GM18526 (cell line): ENCODE data around the gene PAFAH1B1.

Source experiments
- POLR2A ChIP-seq: IDR thresholded peaks from 3 replicates; pipeline ENCODE4 v1.6.1; 2011; ENCODE audit not compliant: insufficient read length; ENCODE audit errors: extremely low read depth

Gene PAFAH1B1

DNA sequence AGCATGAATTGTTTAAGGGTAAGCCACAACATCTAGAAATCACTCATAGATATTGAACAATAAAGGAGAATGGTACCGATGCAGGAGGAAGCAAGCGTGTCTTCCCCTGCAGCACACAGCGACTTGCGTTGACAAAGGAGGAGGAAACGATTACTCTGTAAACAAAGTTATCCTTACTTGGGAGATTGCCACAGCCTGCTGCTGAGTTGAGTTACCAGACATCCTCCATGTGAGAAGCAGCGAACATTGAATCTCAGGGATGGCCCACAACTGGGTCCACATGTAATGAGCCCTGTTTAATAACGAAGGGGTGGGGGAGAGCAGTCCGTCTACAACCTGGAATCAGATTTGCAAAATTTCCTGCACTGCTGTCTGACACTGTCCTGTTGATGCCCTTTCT lies 90.5 kb downstream of the PAFAH1B1 start:
- TF ChIP-seq POLR2A: no peak

DNA sequence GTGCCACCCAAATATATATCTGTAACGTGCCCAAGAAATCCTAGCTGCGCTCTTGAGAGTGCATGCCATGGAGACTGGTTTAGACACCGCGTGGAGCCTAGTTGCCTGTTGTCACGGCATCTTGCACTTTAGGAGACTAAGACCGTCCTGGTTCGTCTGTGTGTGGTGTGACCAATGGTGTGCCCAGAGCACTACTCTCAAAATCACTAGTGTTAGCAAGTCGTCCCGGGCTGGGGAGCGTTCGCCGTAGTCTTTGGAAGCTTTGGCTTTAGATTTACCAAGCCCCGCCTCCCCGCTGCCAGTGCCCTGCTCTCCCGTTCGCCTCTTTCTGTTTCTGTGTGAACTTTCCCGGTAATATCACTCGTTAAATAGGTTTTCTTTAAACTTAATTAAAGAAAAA lies 91.1 kb downstream of the PAFAH1B1 start:
- TF ChIP-seq POLR2A: no peak

DNA sequence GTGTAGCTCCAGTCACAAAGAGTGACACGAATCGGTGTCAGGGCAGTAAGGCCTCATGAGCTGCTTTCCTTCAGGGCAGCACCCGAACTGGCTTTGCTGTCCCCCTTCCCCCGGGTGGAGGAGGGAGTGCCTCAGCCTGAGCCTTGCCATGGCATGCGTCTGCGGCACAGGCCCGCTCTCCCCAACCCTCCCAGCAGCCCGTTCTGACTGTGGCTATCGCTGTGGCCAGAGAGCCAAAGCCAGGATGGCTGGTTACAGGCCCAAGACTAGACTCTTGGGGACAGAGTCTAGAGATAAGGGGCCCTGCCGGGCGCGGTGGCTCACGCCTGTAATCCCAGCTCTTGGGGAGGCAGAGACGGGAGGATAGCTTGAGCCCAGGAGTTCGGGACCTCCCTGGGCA lies 92.2 kb downstream of the PAFAH1B1 start:
- no peak for TF ChIP-seq POLR2A

DNA sequence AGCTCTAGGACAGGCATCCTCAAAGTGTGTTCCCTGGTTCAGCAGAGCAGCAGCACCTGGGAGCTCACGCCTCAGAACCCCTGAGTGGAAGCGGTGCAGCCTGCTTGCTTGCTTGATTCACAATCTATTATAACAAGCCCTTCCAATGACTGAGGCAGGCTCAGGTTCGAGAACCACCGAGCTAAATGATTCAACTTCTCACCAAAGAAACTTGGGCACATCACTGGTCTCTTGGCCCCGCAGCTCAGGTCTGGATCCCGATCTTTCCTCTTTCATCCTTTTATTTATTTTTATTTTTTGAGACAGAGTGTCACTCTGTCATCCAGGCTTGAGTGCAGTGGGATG lies 93.6 kb downstream of the PAFAH1B1 start:
- TF ChIP-seq POLR2A: no peak

DNA sequence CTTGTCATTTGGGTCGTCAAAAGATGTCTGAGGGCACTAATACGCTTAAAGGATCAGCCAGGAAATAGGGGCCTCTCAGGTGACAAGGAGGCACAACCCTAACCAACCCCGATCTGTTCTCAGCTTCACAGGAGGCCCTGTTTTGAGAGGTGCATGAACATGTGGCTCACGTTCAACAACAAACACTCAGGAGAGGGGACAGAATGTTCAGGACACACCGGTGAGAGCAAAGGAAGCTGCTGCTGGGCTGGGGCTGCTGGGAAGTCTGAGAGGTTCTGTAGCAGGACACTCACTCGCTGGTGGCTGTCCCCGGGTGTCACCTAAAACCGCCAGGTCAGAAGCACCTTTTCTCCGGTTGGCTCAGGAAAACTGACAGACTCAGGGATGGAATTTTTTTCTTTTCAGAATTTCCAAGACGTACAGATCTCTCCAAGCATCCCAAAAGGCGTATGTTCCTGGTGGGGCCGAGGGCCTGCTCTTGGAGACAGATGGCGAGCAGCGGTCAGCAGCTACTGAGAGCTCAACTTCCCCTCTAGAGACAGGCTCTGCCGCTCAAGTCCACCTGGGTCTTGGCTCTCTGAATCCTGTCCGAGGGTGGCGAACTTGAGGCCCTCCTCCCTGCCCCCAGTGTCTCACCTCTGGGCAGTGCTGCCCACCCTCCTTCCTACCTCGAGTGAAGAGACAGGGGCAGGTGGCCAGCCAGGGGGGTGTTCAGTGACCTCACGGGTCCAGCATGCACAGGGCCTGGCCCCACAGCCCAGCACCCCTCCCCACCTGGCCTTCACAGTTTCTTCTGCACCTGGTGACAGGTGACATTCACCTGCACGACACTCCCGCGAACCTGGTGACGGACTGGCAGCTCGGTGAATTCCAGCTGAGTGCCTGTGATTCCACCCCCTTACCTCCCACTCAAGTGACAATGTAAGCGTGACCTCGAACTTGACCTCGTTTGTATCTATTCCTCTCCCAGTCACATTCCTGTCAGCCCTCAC lies 95.2 kb downstream of the PAFAH1B1 start:
- peak; percentile 16 for TF ChIP-seq POLR2A

DNA sequence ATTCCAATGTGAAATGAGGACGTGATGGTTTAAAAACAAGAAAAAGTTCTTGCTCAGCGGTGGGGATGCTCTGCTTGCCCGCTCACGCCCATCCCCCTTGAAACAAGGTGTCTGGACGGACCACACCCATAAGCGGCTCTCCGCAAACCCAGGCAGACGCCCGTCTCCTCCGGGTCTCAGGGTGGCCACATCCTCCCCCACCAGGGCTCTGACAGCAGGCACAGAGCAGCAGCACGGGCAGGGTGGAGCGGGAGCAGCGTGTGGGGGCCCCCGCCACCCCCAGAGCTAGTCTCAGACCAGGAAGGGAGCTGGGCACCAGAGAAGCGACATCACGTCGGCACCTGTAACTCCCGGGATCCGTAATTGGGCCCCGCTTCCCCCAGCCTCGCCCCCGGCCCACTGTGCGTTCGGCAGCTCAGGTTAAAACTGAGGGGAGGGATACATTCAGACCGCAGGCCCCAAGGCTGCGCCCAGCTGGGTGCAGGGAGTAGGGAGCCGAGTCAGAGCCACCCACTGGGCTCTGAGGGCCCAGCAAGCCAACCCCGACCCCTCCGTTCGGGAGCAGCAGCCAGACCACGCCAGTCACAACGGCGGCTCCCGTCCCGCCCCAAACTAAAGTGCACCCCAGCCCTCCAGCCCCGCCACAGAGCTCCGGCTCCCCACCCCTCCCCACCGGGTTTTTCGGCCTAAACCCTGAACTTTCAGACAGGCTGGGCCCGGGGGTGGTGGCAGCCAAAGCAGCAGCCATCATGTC lies 96.1 kb downstream of the PAFAH1B1 start:
- TF ChIP-seq POLR2A: no peak

DNA sequence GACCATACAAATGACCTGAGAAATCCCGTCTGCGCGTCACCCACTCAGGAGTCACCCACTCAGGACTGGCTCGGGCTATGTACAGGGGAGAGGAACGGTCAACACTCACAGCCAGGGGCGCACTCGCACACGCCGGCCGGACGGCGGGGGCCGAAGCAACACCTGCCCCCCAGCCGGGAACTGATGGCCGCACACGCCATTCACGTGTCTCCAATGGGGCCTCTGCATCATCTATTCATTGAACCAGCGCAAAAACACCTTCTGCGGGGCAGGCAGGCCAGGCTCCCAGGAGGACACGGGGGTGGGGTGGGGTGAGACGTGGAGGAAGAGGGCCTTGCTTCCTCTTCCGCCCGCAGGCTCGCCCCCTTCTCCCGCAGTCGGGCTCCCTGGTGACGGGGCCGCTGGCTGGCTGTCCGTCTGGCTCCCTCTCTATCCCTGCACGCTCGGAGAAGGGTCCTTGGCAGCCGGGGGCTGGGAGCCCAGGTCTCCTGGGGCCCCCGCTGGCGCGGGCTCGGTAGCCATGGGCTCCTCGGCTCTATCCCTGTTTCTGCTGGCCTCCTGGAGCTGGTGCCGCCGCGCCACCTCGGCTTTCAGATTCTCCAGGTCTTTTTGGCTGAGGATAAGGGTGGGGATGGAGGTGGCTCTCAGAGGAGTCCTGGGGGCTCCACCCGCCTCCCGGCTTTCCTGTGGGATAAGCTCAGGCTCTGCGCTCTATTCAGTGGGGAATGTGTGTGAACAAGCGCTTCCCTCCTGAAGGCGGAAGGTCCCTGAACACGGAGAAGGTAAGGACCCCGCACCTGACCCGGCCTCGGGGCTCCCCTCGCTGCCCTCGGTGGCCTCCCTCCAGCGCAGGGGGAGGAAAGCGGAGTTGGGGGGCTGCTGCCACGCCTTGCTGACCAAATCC lies 97.0 kb downstream of the PAFAH1B1 start:
- no peak for TF ChIP-seq POLR2A

DNA sequence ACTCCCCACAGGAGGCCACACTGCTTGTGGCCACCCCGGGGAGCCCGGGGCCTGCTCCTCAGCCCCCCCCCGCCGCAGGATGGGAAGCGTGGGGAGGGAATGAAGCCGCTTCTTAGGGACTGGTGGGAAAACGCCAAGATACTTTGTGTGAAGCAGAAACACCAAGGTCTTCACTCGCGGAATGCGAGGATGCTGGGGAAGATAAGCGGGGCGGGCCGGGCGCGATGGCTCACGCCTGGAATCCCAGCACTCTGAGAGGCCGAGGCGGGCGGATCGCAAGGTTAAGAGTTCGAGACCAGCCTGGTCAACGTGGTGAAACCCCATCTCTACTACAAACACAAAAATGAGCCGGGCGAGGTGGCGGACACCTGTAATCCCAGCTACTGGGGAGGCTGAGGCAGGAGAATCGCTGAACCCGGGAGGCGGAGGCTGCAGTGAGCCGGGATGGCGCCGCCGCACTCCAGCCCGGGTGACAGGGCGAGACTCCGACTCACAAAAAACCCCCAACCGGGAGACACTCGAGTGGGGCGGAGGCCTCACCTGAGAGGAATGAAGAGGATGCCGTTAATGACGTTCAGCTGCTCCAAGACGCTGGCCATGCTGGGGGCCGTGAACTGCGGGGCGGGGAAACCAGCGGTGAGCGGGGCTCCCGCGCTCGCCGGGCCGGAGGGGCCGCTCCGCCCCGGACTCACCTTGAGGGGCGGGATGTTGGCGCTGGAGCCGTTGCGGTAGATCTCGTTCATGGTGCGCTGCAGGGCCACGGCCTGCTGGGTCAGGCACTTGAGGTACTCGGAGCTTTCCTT lies 97.8 kb downstream of the PAFAH1B1 start:
- TF ChIP-seq POLR2A: no peak

DNA sequence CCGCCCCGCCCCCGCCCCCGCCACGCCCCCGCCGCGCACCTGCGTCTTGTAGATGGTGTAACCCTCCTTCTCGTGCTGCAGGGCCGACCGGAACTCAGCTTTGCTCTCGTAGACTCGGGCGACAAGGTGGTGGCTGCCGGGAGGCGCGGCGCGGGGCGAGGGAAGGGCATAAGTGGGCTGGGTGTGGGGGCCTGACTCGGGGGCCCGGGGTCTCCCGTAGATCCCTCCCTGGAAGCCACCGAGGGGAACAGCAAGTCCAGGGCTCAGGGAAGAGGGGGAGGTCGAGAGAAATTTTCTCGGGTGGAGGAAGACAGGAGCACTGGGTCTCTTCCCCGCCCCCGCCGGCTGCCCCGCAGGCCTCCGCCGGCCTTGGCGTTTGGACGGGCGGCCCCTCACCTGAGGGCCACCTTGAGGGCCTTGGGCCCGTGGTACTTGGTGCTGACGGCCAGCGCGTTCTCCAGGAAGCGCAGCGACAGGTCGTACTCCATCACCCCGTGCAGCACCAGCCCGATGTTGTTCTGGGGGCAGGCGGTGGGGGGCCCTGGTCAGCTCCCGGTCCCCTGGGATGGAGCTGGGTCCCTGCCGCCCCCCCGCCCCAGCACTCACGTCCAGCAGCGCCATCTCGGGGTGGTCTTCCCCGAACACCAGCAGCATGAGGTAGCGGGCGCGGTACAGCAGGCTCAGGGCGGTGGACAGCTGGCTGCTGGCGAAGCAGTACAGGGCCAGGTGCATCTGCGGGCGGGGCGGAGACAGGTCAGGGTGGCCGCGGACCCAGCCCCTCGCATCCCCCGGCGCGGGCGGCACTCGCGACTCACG lies 98.7 kb downstream of the PAFAH1B1 start:
- TF ChIP-seq POLR2A: no peak

DNA sequence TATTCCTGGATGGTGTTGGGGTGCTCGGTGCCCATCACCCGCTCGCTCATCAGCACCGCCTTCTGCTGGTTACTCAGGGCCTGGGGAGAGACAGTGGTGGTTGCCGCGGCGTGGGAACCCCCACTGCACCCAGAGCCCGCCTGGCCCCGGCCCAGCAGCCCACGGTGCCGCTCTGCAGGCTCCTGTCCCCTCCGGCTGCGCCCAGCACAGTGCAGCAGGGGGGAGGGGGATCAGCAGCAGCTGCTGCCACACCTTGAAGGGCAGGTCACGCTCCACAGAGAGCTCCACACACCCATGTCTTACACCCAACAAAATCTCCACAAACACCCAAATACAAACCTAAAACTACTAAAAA lies 99.3 kb downstream of the PAFAH1B1 start:
- TF ChIP-seq POLR2A: no peak

DNA sequence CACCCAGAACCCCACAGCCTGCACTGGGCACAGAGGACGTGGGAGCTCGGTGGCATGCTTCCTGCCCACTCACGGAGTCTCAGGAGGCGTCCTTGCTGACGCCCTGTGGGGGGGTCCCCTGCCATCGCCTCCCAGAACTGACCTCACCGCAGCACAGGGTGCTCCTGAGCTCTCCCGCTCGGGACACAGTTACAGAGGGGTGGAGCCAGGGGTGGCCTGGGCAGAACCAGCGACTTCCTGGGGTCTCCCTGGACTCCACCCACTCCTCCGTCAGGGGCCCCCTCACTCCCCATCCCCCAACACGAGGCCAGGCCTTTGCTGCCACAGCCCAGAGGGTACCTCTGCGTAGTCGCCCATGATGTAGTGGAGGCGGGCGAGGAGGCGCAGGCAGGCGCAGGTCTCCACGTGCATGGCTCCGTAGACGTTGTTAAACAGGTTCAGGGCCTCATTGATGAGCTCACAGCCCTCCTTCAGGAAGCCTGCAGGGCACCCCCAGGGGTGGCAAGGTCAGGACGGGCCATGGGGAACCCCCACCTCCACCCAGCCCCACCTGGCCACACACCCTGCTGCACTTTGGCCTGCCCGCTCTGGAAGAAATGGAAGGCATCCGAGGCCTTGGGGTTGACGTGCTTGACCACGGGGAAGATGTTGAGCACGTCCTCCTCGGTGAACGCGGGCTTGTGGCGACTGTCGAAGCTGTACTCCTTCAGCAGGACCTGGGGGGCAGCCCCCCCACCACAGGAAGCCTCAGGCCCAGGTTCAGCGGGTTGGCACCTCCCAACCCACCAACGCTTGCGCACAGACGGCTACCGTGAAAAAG lies 100.3 kb downstream of the PAFAH1B1 start:
- TF ChIP-seq POLR2A: no peak

DNA sequence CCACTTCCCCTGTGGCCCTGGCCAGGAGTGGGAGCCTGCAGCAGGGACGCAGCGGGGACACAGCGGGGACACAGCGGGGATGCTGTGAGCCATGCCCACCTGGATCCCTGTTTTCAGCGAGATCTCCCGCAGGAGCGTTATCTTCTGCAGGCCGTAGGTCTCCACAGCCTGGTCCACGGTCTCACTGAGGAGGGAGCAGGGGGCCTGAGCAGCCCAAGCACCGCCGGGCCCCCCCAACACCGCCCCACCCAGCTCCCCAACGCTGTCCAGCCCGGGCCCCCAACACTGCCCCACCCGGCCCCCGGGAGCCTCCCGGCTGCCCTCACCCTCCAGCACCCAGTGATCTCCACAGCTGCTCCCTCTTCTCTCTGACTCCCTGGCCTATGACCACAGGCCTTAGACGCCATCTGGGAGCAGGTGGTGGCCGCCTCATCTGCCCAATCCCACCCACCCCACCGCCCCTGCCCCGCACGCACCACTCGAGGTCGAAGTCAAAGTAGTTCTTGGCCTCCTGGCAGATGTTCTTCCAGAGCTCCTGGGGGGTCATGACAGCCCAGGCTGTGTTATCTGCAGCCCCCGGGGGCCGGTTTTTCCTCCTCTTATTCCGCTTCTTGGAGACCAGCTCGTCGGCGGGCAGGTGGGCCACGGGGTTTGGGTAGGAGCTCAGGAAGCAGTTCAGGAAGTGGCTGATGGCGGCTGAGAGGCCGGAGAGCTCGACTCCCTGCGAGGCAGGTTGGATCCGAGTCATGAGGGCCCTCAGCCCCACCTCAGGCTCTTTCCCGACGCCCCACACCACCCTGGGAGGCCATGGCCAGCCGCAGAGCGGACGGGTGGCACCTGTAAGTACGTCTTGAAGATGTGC lies 101.2 kb downstream of the PAFAH1B1 start:
- TF ChIP-seq POLR2A: no peak

DNA sequence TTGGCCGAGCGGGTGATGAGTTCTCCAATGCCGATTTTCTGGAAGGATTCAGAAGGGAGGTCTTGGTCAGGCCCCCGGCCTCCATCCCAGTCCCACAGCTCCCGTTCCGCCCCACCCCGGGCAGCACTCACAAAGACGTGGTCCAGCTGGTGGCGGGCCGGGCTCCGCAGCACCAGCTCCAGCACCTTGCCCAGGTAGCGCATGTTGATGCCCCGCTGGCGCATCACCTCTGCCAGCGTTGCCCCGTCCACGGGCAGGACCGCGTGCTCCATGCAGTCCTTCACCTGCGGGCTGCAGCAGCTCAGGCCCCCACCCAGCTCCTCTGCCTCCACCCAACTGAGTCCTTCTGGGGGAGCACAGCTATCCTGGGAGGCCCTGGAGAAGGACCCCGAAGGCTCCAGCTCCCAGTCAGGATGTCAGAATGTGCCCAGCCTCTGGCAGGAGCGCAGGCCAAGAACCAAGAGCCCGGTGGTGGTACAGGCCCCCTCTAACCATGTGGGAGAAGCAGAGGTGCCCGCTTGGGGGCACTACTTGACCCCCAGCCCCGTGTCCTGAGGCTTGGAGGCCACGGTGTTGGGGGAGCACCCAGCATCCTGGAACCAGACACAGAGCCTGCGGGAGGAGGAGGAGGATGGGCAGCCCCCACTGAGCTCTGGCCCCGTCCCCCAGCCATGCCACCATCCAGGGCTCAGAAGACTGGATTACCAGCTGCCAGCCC lies 101.9 kb downstream of the PAFAH1B1 start:
- no peak for TF ChIP-seq POLR2A
